IPS DF 19.7 (cell line): ENCODE results near the gene L3MBTL1.
A peak's percentile ranks its signal among the peaks of the same experiment; 100 is the strongest.

Experiments used
- DNase-seq: peaks from one replicate; pipeline ENCODE4 v3.0.0-alpha.2; 2013; ENCODE audit warnings: low read depth, low spot score

Gene L3MBTL1

DNA sequence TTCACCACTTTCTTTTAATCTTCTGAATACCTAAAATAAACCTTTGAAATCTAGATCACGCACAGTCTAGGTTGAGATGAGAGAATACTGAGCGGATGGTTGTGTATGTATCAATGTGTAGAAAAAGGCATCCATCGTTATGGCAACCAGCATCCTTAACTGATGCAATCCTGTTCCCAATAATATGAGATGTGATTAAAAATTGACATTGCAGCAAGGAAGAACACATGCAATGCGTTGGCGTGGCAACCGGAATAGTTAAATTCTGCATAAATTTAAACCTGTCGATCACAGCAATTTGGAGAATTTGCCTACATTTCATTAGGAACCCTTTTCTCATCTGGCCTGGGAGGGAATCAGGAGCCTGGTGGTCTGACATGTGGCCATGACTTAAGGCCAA, 1.3 kb upstream of the L3MBTL1 start:
- no peak for DNase-seq

DNA sequence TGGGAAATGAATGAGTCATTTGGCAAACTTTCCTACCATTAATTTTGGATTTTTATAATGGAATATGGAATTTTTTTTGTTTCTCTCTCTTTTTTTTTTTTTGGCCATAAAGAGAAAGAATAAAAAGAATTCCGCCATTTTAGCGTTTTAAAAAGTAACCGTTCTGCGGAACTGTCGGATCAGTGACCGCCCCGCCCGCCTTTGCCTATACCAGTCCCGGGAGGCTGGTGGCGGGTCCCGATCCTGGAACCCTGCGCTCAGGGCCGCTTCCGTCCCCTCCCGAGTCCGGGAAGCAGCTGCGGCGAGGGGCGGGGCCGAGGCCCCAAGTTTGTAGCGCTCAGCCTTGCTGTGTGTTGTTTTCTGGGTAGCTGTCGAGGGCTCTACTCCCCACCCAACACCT, 609 bp downstream of the L3MBTL1 start:
- no peak for DNase-seq

DNA sequence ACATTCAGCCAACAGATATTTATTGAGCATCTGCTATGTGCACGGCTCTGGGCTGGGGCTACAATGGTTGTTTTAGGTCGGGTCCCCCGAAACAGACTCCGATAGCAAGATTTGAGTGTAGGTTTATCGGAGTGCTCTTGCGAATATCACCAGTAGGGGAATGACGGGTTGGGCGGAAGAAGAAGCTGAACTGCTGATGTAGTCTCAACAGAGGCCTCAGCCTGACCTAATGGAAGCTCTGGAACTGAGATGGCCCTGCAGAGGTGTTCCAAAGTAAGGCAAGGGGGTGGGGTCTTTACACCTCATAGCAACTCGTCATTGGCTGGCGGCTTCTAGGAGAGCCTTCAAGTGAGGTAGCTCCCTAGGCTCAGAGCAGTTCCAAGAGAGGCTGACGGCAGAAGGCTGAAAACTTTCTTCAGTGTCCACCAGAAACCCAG, 1.1 kb downstream of the L3MBTL1 start:
- peak; percentile 83 for DNase-seq

DNA sequence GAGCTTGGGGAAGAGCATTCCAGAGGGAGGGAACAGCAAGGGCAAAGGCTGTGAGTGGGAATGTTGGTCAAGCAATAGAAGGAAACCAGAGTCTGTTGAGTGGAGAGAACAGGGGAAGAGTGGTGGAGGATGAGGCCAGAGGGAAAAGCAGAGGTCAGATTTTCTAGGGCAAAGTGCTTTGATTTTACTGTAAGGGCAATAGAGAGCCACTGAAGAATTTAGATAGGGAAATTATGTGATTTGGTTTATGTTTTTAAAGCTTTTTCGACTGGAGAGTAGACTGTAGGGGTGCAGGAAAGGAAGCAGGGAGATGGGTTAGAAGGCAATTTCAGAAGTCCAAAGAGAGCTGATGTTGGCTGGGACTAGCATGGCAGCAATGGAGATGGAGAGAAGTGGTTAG, 4.4 kb downstream of the L3MBTL1 start:
- DNase-seq, result no peak

DNA sequence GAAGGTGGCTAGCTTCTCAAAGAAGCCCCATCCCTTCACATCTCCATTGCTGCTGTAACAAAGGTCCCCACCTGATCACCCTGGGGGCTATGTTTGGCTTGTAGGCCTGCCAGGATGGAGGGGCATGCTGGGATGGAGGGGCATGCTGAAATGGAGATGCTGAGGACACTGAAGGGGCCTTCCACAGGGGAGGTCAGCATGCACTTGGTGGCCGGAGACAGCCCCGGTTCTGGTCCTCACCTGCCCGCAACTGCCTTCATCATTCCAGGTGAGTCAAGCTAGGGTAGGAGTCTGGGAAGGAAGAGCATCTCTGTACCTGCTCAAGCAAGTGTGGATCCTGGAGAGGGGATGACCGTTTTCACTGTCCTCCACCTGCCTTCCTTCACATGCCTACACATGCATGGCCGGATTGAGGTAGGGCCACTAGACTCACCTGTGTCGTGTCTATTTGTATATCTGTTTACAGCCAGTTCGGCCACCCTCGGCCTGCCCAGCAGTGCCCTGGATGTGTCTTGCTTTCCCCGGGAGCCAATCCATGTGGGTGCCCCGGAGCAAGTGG, 6.0 kb downstream of the L3MBTL1 start:
- no peak for DNase-seq

DNA sequence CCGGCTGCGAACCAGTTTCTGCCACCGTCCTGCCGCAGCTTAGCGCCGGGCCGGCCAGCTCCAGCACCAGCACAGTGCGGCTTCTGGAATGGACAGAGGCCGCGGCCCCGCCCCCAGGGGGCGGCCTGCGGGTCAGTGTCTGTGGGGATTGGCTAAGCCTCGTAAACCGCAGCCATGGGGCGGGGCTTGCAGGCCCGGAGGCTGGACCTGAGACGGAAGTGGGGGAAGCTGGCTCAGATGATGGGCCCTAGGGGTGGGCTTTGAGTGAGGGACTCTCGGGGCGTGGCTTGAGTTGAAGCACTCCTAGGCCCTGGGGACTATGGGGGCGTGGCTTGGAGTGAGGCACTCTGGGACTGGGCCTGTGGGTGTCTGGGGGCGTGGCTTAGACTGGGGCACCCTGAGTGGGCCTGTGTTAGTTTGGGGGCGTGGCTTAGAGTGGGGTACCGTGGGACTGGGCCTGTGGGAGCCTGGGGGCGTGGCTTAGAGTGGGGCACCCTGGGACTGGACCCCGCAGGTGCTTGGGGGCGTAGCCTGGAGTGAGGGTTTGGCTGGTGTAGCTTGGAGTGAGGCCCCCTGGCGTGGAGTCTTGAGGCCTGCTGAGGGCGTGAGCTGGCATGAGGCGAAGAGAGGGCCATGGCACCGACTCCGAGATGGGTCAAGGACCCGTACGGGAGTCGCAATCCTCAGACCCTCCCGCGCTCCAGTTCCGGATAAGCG, 6.6 kb downstream of the L3MBTL1 start:
- DNase-seq, result peak; percentile 84

DNA sequence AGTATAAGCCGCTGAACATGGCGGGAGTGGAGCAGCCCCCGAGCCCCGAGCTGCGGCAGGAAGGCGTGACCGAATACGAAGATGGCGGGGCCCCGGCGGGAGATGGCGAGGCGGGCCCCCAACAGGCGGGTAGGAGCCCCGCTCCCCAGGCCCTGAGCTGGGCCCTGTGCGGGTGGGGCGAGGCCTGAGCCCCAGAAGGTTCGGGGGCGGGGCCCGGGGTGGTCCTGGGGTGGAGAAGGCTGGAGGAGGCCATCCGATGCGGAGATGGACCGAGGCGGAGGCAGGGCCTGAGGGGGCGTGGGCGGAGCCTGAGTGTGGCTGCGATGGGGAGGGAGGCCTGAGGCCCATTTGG, 7.1 kb downstream of the L3MBTL1 start:
- DNase-seq, result no peak

DNA sequence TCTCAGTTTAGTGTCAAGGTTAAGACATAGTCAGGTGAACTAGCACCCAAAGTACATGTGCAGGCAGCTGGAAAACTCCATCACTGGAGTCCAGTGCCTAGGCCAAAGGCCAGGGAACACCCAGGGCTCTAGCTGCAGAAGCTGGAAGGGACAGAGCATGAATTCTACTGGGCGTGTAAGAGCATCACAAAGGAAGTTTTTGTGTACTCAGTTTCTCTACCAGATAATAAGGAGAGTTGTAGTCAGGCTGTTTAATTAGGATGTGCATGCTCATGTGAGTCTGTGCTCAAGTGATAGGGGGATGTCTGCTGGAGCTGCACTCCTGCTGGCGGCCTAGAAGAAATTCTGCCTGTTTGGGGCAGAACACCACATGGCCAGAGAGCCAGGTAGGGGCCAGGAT, 8.1 kb downstream of the L3MBTL1 start:
- no peak for DNase-seq

DNA sequence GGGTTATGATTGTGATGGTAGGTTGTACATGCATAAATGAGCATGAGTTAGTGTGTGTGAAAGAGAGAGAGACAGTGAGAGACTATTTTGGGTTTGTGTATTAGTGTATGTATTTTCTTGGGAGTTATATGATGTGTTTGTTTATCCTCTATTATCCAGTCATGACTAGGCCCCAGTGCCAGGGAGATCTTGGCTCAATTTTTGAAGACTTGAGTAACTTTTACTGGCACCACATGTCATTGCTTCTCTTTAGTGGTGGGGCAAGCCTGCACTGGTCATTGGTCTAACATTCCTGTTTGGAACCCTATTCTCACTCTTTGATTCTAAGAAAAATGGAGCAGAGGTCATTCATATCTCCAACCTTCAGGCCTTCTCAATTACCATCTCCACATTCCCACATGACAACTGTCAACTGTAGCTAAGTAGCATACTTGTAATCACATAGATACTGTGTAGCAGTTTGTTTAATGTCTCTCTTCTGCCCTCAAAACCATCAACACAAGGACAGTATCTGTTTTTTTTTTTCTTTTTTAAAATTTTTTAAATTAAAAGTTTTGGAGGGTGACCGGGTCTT, 8.8 kb downstream of the L3MBTL1 start:
- no peak for DNase-seq

DNA sequence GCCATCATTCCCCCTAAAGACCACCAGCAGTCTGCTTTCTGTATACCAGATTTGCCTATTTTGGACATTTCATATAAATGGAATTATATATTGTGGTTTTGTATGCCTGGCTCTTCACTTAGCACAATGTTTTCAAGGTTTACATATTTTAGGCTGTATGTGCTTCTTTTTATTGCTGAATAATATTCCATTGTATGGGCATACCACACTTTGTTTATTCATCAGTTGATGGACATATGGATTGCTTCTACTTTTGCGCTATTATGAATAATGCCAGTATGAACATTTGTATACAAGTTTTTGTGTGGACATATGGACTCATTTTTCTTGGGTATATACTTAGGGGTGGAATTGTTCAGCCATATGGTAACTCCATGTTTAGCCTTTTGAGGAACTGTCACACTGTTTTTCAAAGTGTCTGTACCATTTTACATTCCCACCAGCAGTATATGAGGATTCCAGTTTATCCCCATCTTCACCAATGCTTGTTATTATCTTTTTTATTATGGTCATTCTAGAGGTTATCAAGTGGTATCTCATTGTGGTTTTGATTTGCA, 12.7 kb downstream of the L3MBTL1 start:
- DNase-seq, result no peak

DNA sequence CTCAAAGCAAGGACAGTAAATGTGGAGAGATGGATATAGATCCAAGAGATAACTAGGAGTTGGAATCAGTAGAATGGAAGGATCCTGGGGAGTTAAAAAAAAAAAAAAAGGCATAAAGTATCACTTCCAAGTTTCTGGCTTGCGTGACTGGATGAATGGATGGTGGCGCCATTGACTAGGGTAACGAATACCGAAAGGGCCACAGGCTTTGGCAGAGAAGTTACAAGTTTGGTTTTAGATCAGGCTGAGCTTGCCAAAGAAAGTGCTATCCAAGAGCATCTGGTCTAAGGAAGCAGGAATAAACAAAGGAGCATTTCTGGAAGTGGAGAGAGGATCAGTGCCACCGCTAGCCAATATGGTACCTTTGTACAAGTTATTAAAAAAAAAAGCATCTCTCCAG, 17.5 kb downstream of the L3MBTL1 start:
- DNase-seq, result no peak

DNA sequence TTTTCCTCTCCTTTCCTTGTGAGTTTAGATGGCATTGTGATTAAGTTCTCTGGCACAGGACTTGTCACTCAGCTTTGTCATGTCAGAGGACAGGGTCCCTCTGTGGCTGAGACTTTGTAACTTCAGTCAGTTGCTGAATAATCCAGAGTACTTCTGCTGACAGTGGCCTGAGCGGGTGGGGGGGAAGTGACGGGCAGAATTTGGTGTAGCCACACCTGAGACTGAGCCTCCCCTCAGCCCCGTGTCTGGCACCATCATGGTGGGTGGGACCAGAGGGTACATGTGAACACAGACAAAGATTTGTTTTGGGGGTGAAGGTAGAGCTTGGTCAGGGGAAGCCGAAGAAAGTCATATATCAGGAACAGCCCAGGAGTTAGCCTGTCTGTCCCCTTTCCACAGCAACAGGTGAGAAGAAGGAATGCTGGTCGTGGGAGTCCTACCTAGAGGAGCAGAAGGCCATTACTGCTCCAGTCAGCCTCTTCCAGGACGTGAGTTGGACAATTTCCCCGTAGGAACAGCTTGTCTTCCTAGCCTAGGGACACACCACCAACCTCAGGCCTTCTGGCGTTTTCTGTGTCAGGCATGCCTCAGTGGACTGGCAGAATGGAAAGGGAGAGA, 20.9 kb downstream of the L3MBTL1 start:
- DNase-seq, result no peak

DNA sequence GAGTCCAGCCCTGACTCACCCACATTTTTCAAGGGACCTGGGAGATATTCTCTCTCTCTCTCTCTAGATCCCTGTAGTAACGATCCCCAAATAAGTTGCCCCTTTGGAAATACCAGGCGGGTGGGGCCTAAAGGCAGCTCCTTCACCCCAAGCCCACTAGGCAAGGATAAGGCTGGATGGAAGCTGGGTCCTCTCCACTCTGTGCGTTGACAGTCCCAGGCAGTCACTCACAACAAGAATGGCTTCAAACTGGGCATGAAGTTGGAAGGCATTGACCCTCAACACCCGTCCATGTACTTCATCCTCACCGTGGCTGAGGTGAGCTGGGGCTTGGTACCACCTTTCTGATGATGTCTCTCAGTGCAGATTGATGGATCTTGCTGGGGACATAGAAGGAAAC, 21.6 kb downstream of the L3MBTL1 start:
- DNase-seq, result no peak

DNA sequence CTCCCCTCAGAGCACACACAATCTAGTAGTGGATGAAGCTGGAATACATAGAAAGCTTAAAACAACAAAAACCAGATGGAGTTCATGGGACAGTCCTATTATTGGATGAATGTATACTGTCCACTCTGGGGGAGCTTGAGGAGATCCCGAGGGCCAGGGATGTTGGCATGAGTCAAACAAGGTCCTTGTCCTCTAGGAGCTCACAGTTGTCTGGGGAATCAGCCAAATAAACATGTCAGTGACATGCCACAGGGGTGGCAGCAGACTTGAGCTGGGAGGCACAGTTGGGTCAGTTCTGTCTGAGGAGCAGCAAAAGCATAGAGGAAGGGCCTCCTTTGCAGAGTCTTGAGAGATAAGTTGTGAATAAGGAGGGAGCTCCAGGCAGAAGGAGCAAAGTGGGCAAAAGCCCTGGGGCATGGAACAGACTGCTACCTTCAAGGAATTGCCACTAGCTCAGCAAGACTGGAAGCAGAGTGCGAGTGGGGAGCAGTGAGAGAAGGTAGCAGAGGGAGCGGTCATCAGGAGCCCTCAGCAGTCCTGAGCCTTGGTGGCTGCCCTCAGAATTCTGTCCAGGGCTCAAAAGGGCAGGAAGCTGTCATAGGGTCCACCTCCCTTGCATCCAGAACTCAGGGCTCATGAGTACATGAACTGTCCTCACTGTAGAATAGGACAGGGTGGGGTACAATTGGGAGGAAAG, 22.1 kb downstream of the L3MBTL1 start:
- DNase-seq, result no peak

DNA sequence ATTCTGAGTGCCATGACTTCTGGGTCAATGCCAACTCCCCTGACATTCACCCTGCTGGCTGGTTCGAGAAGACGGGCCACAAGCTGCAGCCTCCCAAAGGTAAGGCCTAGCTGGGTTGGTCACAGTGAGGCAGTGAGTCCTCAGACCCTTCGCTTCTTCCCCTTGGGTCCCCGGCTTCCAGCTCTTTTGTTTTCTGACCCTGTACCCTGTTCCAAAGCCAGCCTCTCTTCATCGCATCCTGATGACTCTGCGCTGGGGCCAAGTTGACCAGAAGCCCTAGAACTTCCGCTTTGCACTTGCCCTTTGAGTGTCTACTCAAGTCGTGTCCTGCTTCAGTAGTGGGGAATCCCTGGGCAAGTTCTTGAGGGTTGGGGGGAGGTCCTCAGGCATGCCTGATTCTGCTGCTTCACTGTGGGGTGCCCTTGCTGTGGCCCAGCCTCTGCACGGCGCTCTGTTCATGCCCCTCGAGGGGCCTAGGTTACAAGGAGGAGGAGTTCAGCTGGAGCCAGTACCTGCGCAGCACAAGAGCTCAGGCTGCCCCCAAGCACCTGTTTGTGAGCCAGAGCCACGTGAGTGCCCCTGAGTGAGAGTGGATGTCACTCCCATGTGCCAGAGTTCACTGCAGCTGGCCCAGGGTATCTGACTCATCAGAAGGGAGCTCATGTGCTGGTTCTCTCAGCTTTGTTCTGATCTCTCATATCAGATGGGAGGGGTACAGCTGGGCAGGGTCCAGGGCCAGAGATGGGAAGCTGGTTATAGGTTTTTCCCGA, 23.0 kb downstream of the L3MBTL1 start:
- no peak for DNase-seq

DNA sequence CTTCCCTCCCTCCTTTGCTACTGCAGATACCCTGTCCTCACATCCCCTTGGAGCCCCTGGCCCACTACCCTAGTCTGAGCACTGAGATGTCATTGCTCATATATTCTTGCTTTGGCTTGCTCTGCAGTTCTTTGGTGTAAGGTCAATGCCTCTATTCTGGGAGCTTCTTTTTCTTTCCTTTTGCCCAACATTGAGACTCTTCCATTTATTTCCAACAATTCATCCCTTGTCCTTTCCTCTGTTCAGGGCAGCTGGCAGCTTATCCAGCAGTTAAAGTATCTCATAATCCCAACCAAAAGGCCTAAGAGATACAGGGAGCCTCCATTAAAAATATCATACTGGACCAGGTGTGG, 23.6 kb downstream of the L3MBTL1 start:
- DNase-seq, result no peak

DNA sequence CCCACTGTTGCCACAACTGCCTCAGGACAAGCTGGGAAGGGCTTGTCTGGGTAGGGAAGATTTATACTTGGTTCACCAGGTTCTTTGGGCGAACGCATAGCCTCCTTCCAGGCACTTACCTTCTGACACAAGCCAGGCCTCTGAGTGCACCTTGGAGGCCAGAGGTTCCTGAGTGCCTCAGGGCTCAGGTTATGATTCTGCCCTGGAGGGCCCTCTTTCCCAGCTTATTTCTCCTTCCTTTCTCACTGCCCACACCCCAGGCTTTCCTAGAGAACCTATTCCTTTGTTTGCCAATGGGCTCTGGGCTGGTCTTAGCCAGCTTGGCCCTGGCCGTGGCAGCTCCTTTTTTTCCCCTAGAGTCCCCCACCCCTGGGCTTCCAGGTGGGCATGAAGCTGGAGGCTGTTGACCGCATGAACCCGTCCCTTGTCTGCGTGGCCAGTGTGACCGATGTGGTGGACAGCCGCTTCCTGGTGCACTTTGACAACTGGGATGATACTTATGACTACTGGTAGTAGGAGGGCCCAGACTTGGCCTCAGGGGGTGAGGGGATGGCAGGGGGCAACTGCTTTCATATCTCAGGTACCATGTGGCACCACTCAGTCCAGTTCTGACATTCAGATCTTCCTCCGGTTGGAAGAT, 25.0 kb downstream of the L3MBTL1 start:
- no peak for DNase-seq

DNA sequence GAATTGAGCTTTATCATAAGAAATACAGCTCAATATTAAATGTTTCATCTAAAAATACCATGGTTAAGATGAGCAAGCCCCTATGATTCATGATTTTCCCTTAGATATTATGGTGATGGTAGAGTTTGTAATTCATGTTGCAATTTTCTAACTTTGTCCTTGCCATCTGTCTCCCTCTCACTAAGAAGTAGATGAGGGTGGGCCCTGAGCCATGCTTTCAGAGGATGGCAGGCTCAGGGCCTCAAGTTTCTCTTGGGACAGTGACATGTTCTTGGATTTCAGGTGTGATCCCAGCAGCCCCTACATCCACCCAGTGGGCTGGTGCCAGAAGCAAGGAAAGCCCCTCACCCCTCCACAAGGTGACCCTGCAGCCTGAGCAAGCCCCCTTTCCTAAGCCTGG, 25.6 kb downstream of the L3MBTL1 start:
- no peak for DNase-seq

DNA sequence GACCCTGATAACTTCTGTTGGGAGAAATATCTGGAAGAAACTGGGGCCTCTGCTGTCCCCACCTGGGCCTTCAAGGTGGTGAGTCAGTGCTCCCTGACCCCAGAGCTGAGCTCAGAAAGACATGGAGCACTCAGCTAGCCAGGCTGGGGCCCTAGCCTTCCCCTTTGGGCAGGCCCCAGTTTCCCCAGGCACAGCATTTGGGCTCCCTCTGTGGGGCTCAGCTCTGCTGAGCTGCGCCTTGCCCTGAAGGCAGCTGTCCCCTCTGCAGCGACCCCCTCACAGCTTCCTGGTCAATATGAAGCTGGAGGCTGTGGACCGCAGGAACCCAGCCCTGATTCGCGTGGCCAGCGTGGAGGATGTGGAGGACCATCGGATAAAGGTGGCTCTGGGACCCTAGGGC, 26.5 kb downstream of the L3MBTL1 start:
- no peak for DNase-seq

DNA sequence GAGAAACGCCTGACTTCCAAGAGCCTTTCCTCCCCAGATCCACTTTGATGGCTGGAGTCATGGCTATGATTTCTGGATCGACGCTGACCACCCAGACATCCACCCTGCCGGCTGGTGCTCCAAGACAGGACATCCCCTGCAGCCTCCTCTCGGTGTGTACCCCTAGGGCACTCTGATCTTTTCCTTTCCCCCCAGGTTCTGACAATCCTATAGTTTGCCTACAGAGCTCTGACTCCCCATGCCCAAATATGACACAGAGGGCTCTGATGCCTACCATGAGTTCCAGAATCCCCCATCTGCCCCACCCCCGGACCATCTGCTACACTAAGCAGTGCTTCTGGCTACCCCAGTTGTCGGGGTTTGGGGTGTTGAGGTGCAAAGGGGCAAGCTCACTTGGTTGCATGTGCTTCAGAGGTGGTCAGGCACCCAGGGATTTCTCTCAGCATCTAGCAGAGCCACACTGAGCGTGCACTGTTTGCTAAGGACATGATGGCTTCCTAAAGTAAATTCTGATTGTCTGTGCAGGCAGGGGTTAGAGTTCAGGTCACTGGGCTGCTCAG, 27.4 kb downstream of the L3MBTL1 start:
- DNase-seq, result no peak
